ENCODE measurements around the gene TESMIN. TPM values are rescaled to one million over a fixed set of nuclear protein-coding genes. Genes with fewer than 3 reads are reported as not detected.

The TESMIN gene
- total RNA-seq, 2 donors from 2014 or later, result 0.47 to 0.78 TPM

GRCh38 chr11:68735646-68736045 lies 15.7 kb downstream of the TESMIN start:
- TF ChIP-seq CTCF (IDR thresholded peaks at IDR 0.05), result no peak
- Histone ChIP-seq H3K36me3 (no peaks in the 10 kb centered on the region), H3K4me1 (no peaks in the 10 kb centered on the region), H3K27me3 (no peaks in the 10 kb centered on the region), H3K4me3 (no peak overlapping the region), H3K9me3 (no peaks in the 10 kb centered on the region), H3K27ac (no peak overlapping the region)
- no peak for DNase-seq (ENCODE audit: low spot score)

GRCh38 chr11:68735125-68735524 lies 16.2 kb downstream of the TESMIN start:
- H3K27ac ChIP-seq, result no peak overlapping the region
- no peaks in the 10 kb centered on the region for H3K9me3 ChIP-seq
- H3K27me3 ChIP-seq, result no peaks in the 10 kb centered on the region
- no peaks in the 10 kb centered on the region for H3K36me3 ChIP-seq
- no peak overlapping the region for H3K4me3 ChIP-seq
- DNase-seq (ENCODE audit: low spot score), result no peak
- TF ChIP-seq CTCF (IDR thresholded peaks at IDR 0.05), result no peak
- H3K4me1 ChIP-seq, result no peaks in the 10 kb centered on the region

- DNase-seq (ENCODE audit: low spot score), result no peak
- Histone ChIP-seq H3K4me3 (no peak overlapping the region), H3K9me3 (no peaks in the 10 kb centered on the region), H3K27me3 (no peaks in the 10 kb centered on the region), H3K27ac (no peak overlapping the region), H3K36me3 (no peaks in the 10 kb centered on the region), H3K4me1 (no peaks in the 10 kb centered on the region)
- TF ChIP-seq CTCF (IDR thresholded peaks at IDR 0.05), result no peak
These were observed 17.2 kb downstream of the TESMIN start for GRCh38 chr11:68734111-68734510.

GRCh38 chr11:68727783-68728182 lies 23.5 kb downstream of the TESMIN start:
- DNase-seq (ENCODE audit: low spot score), result no peak
- no peaks in the 10 kb centered on the region for H3K9me3 ChIP-seq
- no peak for TF ChIP-seq CTCF (IDR thresholded peaks at IDR 0.05)

GRCh38 chr11:68724293-68724692 lies 27.0 kb downstream of the TESMIN start:
- Histone ChIP-seq H3K4me1 (no peaks in the 10 kb centered on the region), H3K27ac (no peak overlapping the region), H3K27me3 (peaks cover 0 to 3% of the 10 kb centered on the region in 2 donors), H3K9me3 (peaks cover 0 to 13% of the 10 kb centered on the region in 2 donors), H3K4me3 (no peak overlapping the region), H3K36me3 (no peaks in the 10 kb centered on the region)
- TF ChIP-seq CTCF (IDR thresholded peaks at IDR 0.05), result no peak
- DNase-seq (ENCODE audit: low spot score), result no peak

More at GRCh38 chr11:68727783-68728182, 23.5 kb downstream of the TESMIN start:
- no peaks in the 10 kb centered on the region for H3K4me1 ChIP-seq
- no peak overlapping the region for H3K27ac ChIP-seq
- no peaks in the 10 kb centered on the region for H3K27me3 ChIP-seq
- H3K36me3 ChIP-seq, result no peaks in the 10 kb centered on the region
- no peak overlapping the region for H3K4me3 ChIP-seq

- no peak for TF ChIP-seq CTCF (IDR thresholded peaks at IDR 0.05)
- DNase-seq (ENCODE audit: low spot score), result no peak
- peaks cover 0 to 15% of the 10 kb centered on the region in 2 donors for H3K9me3 ChIP-seq
- H3K4me3 ChIP-seq, result no peak overlapping the region
- no peaks in the 10 kb centered on the region for H3K4me1 ChIP-seq
- H3K27me3 ChIP-seq, result peaks cover 0 to 3% of the 10 kb centered on the region in 2 donors
- no peaks in the 10 kb centered on the region for H3K36me3 ChIP-seq
- H3K27ac ChIP-seq, result no peak overlapping the region
These were observed 29.2 kb downstream of the TESMIN start for GRCh38 chr11:68722143-68722542.
